ENCODE data around the gene IQGAP1.

Gene IQGAP1

GRCh38 chr15:90442423-90442822 is 54.4 kb downstream of the IQGAP1 start:
- TF ChIP-seq CTCF (IDR thresholded peaks at IDR 0.05; ENCODE audit: extremely low read depth, missing control alignments) = no peak
- DNase-seq (ENCODE audit: low spot score) = no peak

GRCh38 chr15:90449206-90449735 is 61.2 kb downstream of the IQGAP1 start:
- no peak for TF ChIP-seq CTCF (IDR thresholded peaks at IDR 0.05; ENCODE audit: extremely low read depth, missing control alignments)
- no peak for DNase-seq (ENCODE audit: low spot score)

GRCh38 chr15:90451053-90451850 is 63.2 kb downstream of the IQGAP1 start:
- DNase-seq (ENCODE audit: low spot score) = no peak
- TF ChIP-seq CTCF (IDR thresholded peaks at IDR 0.05; ENCODE audit: extremely low read depth, missing control alignments) = no peak

- no peak for TF ChIP-seq CTCF (IDR thresholded peaks at IDR 0.05; ENCODE audit: extremely low read depth, missing control alignments)
- no peak for DNase-seq (ENCODE audit: low spot score)
These were observed 68.2 kb downstream of the IQGAP1 start for GRCh38 chr15:90456236-90456635.

GRCh38 chr15:90458061-90458460 is 70.0 kb downstream of the IQGAP1 start:
- TF ChIP-seq CTCF (IDR thresholded peaks at IDR 0.05; ENCODE audit: extremely low read depth, missing control alignments) = no peak
- DNase-seq (ENCODE audit: low spot score) = no peak

GRCh38 chr15:90459368-90459767 is 71.3 kb downstream of the IQGAP1 start:
- DNase-seq (ENCODE audit: low spot score) = no peak
- TF ChIP-seq CTCF (IDR thresholded peaks at IDR 0.05; ENCODE audit: extremely low read depth, missing control alignments) = no peak

GRCh38 chr15:90460142-90460824 is 72.2 kb downstream of the IQGAP1 start:
- no peak for TF ChIP-seq CTCF (IDR thresholded peaks at IDR 0.05; ENCODE audit: extremely low read depth, missing control alignments)
- no peak for DNase-seq (ENCODE audit: low spot score)
